Measurements from ENCODE around the gene PRRG2.
A peak's percentile ranks its signal among the peaks of the same experiment; 100 is the strongest.

Gene PRRG2

DNA sequence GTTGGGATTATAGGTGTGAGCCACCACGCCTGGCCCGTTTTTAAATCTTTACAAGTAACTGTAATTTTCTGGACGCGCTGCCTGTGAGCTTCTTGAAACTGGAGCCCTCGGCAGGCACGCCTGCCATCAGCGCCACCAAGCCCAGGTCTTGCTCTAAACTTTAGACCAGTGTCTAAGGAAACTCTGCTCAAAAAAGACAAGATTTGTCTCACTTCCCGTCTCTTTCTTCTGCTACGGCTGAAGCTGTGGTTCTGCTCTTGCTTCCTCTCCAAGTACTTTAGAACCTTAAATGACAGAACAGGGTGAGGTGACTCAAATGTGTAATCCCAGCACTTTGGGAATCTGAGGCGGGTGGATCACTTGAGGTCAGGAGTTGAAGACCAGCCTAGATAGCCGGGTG lies 28.4 kb upstream of the PRRG2 start:
- H3K27me3 Mint-ChIP-seq (ENCODE audit: low read depth): no peaks in the 10 kb centered on the region
- no peak for DNase-seq (ENCODE audit: low spot score)
- H3K9me3 Mint-ChIP-seq: peaks cover 4% of the 10 kb centered on the region
- H3K4me1 Mint-ChIP-seq (ENCODE audit: low read depth): peaks cover 50% of the 10 kb centered on the region
- peak overlapping the region; percentile 91 for H3K27ac Mint-ChIP-seq
- H3K36me3 Mint-ChIP-seq (ENCODE audit: low read depth): peaks cover 48% of the 10 kb centered on the region
- H3K4me3 Mint-ChIP-seq: peak overlapping the region; percentile 88

DNA sequence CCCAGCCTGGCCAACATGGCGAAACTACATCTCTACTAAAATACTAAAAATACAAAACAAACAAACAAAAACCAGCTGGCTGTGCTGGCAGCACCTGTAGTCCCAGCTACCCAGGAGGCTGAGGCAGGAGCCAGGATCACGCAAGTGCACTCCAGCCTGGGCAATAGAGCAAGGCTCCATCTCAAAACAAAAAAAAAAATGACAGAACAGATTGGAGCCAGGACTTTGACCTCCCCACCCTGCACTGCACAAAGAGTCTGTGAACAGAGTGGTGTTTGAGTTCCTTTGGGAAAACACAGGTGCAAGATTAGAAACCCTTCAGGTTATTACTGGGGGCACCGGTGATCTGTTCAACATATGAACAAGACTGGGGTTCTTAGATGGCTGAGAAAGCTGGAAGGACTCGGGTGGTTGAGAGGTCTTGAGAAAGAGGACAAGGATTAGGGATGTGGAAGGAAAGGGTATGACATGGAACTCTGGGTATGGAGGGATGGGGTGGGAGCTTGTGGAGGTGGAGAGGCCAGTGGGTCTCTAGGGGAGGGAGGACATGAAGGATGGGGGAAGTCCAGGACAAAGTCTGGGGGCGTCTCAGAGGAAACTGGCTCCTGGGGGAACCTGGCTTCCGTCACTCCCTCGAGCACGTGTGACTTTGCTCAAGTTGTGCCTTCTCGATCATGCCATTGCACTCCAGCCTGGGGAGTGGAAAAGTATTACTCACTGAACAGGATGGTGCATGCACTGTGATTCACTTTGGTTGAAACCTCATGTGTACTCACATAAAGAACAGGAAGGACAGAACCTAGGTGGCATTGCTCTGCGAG lies 27.5 kb upstream of the PRRG2 start:
- no peaks in the 10 kb centered on the region for H3K27me3 Mint-ChIP-seq (ENCODE audit: low read depth)
- peaks cover 54% of the 10 kb centered on the region for H3K36me3 Mint-ChIP-seq (ENCODE audit: low read depth)
- H3K9me3 Mint-ChIP-seq: peaks cover 4% of the 10 kb centered on the region

DNA sequence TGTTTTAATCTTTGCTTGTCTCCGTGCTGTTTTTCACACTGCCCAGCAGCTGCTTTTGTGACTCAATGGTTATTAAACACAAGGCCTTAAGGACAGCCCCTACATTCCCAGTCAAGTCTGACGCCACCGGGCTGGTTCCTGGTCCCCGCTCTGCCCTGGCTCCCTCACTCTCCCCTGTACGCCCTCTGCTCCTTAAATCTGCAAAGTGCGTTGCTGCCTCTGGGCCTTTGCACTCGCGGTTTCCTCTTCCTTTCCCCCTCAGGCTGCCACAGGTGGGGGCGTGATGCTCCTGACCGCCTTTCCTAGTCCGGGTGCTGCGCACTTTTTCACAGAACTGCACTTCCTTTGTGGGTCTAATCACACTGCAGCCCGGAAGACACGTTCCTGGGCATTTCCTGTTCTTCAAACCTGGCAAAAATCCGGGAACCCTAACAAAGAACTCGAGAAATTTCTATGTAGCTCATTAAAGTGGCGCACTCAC lies 26.4 kb upstream of the PRRG2 start:
- H3K36me3 Mint-ChIP-seq (ENCODE audit: low read depth): peaks cover 61% of the 10 kb centered on the region
- peak overlapping the region; percentile 68 for H3K4me3 Mint-ChIP-seq
- peaks cover 55% of the 10 kb centered on the region for H3K4me1 Mint-ChIP-seq (ENCODE audit: low read depth)
- H3K27me3 Mint-ChIP-seq (ENCODE audit: low read depth): no peaks in the 10 kb centered on the region
- H3K27ac Mint-ChIP-seq: peak overlapping the region; percentile 91
- peak; percentile 56 for DNase-seq (ENCODE audit: low spot score)
- H3K9me3 Mint-ChIP-seq: peaks cover 4% of the 10 kb centered on the region

More for the DNA sequence above, 27.5 kb upstream of the PRRG2 start:
- Mint-ChIP-seq H3K27ac (peak overlapping the region; percentile 91), H3K4me3 (peak overlapping the region; percentile 79), H3K4me1 (ENCODE audit: low read depth) (peaks cover 53% of the 10 kb centered on the region)
- peak; percentile 75 for DNase-seq (ENCODE audit: low spot score)

DNA sequence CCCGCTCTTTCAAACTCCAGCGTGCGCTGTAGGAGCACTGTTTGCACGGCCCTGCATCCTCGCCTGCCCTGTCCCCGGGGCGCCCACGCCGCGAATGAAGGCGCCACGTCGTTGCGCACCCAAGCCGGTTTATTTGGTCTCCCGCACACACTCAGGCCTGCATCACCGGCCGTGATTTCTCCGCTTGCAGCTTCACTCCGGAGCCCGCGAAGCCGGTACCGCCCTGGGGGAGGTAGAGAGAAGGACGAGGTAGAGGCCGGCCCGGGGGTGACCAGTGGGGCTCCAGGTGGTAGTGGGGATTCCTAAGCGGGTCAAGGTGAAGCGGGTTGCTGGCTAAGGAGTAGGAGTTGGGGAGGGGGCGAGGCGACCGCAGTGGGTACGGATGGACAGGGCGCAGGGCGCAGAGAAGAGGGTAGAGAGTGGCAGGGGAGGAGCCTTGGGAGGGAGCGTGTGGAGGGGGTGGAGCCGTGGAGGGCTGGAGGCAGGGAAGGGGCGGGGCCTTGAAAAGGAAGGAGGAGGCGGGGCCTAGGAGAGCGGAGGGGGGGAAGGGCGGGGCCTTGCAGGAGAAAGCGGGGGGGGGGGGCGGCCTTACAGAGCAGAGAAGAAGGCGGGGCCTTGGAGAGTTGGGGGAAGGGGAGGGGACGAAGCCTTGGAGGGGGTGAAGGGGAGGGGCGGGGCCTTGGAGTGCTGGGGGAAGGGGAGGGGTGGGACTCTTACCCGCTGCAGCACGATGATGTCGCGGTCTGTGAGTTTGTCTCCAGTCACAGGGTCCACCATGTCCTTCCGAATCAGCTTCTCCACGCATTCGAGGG lies 25.3 kb upstream of the PRRG2 start:
- H3K4me1 Mint-ChIP-seq (ENCODE audit: low read depth): peaks cover 66% of the 10 kb centered on the region
- H3K9me3 Mint-ChIP-seq: peaks cover 4% of the 10 kb centered on the region
- H3K36me3 Mint-ChIP-seq (ENCODE audit: low read depth): peaks cover 69% of the 10 kb centered on the region
- peak; percentile 54 for DNase-seq (ENCODE audit: low spot score)
- no peaks in the 10 kb centered on the region for H3K27me3 Mint-ChIP-seq (ENCODE audit: low read depth)
- peak overlapping the region; percentile 91 for H3K27ac Mint-ChIP-seq
- H3K4me3 Mint-ChIP-seq: peak overlapping the region; percentile 68

DNA sequence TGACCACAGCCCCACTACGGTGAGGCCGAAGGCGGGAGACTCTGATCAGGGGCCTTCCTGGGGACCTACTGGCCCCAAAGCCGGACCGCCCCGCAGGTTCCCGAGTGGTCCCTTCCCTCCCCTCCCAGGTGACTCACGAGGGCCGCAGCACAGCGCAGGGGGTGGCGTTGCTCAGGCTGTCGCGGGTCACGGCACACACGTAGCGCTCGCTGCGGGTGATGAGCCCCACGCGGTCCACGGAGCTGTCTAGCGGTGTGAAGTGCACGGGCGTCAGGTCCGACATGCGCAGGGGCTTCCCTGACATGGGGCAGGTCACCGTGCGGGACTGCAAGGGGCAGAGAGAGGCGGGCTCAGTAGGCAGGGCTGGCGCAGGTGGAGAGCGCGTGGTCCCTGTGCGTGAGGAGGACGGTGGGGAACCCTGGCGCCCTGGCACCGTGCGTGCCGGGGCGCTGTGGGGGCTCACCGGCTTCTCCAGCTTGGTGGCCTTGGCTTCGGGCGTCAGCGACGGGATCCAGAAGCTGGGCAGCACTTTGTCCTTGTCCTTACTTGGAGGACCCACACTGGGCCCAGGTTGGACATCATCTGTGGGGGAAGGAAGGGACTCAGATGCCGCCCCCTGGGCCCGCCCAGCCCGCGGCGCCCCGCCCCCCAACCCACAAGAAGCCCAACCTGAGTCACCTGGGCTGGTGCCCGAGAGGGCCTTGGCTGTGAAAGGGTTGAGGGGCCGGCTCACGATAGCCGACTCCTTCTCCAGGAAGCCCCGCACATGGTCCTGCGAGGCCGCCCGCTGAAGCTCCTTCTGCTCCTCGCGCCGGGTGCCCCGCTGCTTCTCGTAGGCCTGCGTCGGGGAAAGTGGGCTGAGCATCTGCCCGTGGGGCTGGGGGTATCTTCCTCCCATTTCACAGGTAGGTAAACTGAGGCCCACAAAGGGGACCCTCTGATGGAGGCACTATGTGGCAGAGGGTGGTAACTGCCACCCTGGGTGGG lies 24.4 kb upstream of the PRRG2 start:
- peak overlapping the region; percentile 79 for H3K4me3 Mint-ChIP-seq
- no peak for DNase-seq (ENCODE audit: low spot score)
- peaks cover 4% of the 10 kb centered on the region for H3K9me3 Mint-ChIP-seq
- peaks cover 71% of the 10 kb centered on the region for H3K4me1 Mint-ChIP-seq (ENCODE audit: low read depth)
- peaks cover 66% of the 10 kb centered on the region for H3K36me3 Mint-ChIP-seq (ENCODE audit: low read depth)
- peak overlapping the region; percentile 45 for H3K27ac Mint-ChIP-seq
- no peaks in the 10 kb centered on the region for H3K27me3 Mint-ChIP-seq (ENCODE audit: low read depth)

DNA sequence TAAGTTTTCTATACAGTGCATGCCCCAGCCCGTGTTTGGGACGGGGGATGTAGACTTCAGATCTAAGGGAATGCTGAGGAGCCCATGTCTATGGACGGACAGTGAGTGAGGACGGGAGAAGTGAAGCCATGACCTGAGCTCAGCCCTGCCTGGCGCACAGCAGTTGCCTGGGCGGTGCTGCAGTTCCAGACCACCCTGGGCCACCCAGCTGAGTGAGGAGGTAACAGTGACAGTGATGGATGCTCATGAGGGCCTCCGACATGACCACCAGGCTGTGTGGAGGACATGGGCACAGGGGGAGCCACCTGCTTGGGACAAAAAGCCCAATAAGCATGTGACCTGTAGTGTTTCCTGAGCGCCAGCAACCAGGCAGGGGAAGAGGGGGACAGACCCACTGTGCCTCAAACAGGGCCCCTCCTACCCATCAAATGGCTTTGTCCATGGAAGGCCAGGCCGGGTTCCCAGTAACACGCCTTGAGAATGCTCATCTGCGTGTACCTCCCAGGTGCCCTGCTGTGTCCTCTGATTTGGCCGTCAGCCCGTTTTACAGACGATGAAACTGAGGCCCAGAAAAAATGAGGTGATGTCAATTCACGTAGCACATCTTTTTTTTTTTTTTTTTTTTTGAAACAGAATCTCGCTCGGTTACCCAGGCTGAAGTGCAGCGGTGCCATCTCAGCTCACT lies 23.3 kb upstream of the PRRG2 start:
- Mint-ChIP-seq H3K27me3 (ENCODE audit: low read depth) (no peaks in the 10 kb centered on the region), H3K9me3 (peaks cover 4% of the 10 kb centered on the region), H3K36me3 (ENCODE audit: low read depth) (peaks cover 65% of the 10 kb centered on the region), H3K4me1 (ENCODE audit: low read depth) (peaks cover 71% of the 10 kb centered on the region), H3K27ac (peak overlapping the region; percentile 89), H3K4me3 (peak overlapping the region; percentile 79)
- no peak for DNase-seq (ENCODE audit: low spot score)

DNA sequence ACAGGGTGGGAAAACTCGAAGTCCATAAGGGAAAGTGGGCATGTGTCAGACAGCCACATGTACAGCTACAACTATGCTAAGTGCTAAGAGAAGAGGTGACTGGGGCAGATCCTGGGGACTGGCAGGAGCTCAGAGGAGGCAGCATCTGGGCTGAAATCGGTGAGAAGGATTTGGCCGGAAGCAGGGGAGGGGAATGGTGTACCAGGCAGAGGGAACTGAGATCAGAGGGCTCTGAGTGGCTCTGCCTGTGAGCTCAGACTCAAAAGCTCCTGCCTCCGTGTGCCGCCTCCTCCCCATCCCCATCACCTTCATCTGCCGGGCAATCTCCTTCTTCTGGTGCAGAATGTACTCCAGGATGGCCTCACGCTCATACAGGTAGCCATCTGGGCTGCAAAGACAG lies 22.5 kb upstream of the PRRG2 start:
- Mint-ChIP-seq H3K27ac (peak overlapping the region; percentile 91), H3K36me3 (ENCODE audit: low read depth) (peaks cover 60% of the 10 kb centered on the region), H3K9me3 (peaks cover 4% of the 10 kb centered on the region), H3K4me1 (ENCODE audit: low read depth) (peaks cover 68% of the 10 kb centered on the region), H3K4me3 (peak overlapping the region; percentile 87), H3K27me3 (ENCODE audit: low read depth) (no peaks in the 10 kb centered on the region)
- no peak for DNase-seq (ENCODE audit: low spot score)

DNA sequence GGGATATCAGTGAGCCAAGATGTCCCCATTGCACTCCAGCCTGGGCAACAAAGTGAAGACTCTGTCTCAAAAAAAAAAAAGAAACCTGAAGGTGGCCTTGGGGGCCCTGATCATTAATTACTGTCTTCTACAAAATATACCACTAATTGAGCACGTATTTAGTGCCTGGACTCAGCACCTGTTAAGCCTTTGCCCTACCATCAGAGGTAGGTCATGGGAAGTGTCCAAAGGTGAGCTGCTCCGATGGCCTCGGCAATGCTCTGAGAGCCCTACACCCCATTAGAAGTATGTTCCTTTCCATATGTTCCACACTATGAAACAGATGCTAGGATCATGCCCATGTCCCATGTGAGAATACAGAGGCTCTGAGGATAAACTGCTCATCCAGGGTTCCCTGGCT lies 21.7 kb upstream of the PRRG2 start:
- Mint-ChIP-seq H3K27me3 (ENCODE audit: low read depth) (no peaks in the 10 kb centered on the region), H3K36me3 (ENCODE audit: low read depth) (peaks cover 60% of the 10 kb centered on the region), H3K4me3 (peak overlapping the region; percentile 87), H3K27ac (peak overlapping the region; percentile 91), H3K9me3 (peaks cover 4% of the 10 kb centered on the region), H3K4me1 (ENCODE audit: low read depth) (peaks cover 69% of the 10 kb centered on the region)
- DNase-seq (ENCODE audit: low spot score): no peak

DNA sequence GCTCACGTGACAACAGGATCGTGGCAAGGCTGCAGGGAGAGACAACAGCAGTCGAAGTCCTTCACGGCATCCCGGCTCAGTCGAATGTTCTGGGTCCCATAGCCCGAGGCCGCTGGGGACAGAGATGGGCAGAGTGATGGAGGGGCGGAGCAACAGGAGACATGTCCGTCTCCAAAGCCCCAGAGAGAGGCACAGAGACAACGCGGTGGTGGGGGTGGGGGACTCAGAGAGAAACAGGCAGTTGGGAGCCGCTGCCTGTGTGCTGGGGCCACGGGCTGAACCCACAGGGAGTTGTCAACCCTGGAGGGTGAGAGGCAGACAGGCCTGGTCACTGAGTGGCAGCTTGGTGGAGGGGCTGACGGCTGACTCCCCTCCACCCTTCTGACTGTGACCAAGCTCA lies 21.2 kb upstream of the PRRG2 start:
- Mint-ChIP-seq H3K4me1 (ENCODE audit: low read depth) (peaks cover 69% of the 10 kb centered on the region), H3K27ac (peak overlapping the region; percentile 91), H3K27me3 (ENCODE audit: low read depth) (no peaks in the 10 kb centered on the region), H3K4me3 (peak overlapping the region; percentile 87), H3K9me3 (peaks cover under 1% of the 10 kb centered on the region), H3K36me3 (ENCODE audit: low read depth) (peaks cover 61% of the 10 kb centered on the region)
- DNase-seq (ENCODE audit: low spot score): no peak

DNA sequence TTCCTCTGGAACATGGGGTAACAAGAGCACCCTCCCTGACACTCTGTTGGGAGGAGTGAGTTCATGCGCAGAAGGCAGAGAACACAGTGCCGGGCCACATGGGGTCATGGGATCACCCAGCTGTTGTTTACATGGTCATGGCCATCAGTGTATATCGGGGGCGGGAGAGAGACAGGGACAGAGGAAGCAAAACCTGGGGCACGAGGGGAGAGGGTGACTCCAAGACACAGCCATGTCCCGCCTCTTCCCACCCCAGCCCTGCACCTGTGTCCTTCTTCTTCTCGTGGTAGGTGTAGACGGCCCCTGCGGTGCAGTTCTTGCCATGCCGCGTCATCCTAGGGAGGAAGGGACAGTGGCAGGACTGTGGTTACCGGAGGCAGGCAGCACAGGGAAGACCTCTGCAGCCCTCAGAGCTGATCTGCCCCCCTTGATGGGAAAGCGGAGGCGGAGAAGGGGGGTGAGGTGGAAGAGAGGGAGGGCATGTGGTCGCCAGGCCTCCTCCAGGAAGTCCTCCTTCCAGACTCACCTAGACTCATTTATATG lies 20.7 kb upstream of the PRRG2 start:
- H3K36me3 Mint-ChIP-seq (ENCODE audit: low read depth): peaks cover 61% of the 10 kb centered on the region
- H3K4me3 Mint-ChIP-seq: peak overlapping the region; percentile 87
- no peaks in the 10 kb centered on the region for H3K27me3 Mint-ChIP-seq (ENCODE audit: low read depth)
- peak overlapping the region; percentile 91 for H3K27ac Mint-ChIP-seq
- peak; percentile 41 for DNase-seq (ENCODE audit: low spot score)
- no peaks in the 10 kb centered on the region for H3K9me3 Mint-ChIP-seq
- peaks cover 70% of the 10 kb centered on the region for H3K4me1 Mint-ChIP-seq (ENCODE audit: low read depth)

DNA sequence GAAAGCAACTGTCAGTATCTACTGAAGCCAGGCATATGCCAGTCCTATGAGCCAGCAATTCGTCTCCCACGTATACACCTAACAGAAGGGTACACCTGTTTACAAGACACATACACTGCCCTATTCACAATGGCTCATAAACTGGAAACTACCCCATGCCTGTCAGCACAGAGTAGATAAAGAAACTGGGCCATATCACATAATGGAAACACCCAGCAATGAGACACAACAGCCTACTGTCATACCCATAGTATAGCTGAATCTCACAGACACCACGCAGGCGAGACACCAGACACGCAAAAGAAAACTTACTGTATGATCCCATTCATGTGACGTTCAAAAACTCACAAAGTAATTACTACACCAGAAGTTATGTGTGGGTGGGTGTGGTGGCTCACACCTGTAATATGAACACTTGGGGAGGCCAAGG lies 16.5 kb upstream of the PRRG2 start:
- no peaks in the 10 kb centered on the region for H3K27me3 Mint-ChIP-seq (ENCODE audit: low read depth)
- peak overlapping the region; percentile 84 for H3K27ac Mint-ChIP-seq
- H3K4me1 Mint-ChIP-seq (ENCODE audit: low read depth): peaks cover 62% of the 10 kb centered on the region
- H3K36me3 Mint-ChIP-seq (ENCODE audit: low read depth): peaks cover 34% of the 10 kb centered on the region
- DNase-seq (ENCODE audit: low spot score): peak; percentile 63
- H3K9me3 Mint-ChIP-seq: no peaks in the 10 kb centered on the region
- H3K4me3 Mint-ChIP-seq: peak overlapping the region; percentile 52

DNA sequence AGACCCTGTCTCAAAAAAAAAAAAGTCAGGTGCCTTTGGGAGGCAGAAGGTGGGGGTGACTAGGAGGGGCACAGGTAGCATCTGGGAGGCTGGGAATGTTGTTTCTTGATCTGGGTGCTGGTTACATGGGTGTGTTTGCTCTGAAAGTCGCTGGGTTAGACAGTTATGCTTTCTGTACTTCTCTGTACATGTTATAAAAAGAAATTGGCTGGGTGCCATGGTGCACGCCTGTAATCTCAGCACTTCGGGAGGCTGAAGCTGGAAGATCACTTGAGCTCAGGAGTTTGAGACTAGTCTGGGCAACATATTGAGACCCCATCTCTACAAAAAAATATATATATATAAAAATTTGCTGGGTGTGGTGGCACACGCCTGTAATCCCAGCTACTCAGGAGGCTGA lies 15.9 kb upstream of the PRRG2 start:
- Mint-ChIP-seq H3K36me3 (ENCODE audit: low read depth) (peaks cover 31% of the 10 kb centered on the region), H3K9me3 (no peaks in the 10 kb centered on the region), H3K4me3 (peak overlapping the region; percentile 52), H3K27ac (peak overlapping the region; percentile 84), H3K4me1 (ENCODE audit: low read depth) (peaks cover 62% of the 10 kb centered on the region), H3K27me3 (ENCODE audit: low read depth) (no peaks in the 10 kb centered on the region)
- DNase-seq (ENCODE audit: low spot score): no peak

All from T-helper 2 cell treated with Interferon-gamma antibody and Interleukin-4, amounts not matched to agents 5 μg/mL and 100 μg/mL, for 36 hours (primary cell).